PC-9 (cell line): ENCODE results near the gene SHC2. TPM values are rescaled to one million over a fixed set of nuclear protein-coding genes. Genes with fewer than 3 reads are reported as not detected.

ENCODE experiments used
- BruUV-seq: library from RNA; stranded (reverse); fragments of 400-500 nt; replicated peaks from 2 replicates; lab custom pipeline; 2021; lab: Mats Ljungman, UMichigan
- CTCF ChIA-PET: fragments of 300-600 bp; sonication (Branson Sonifier 250); formaldehyde crosslinking; loops from one replicate; lab custom pipeline; 2022; ENCODE audit warnings: antibody characterized with exemption; lab: Charles Lee
- POLR2A ChIA-PET: fragments of 300-600 bp; sonication (Branson Sonifier 250); formaldehyde crosslinking; loops from one replicate; lab custom pipeline; 2022; ENCODE audit warnings: antibody characterized with exemption; ENCODE audit not compliant: unreplicated experiment; lab: Charles Lee
- DNase-seq, 2 experiments: peaks; one replicate each; pipeline versions ENCODE4 v3.0.0 to v3.0.0-alpha.2; 2015 to 2022; ENCODE audit warnings: mixed read lengths in 1 of 2
- H2AFZ ChIP-seq: fragments of 200-600 bp; sonication (generic); 2 replicates; pipeline ENCODE4 v1.8.1; 2017; ENCODE audit warnings: antibody characterized with exemption
- H3F3A ChIP-seq: fragments of 200-600 bp; sonication (generic); 2 replicates; pipeline ENCODE4 v1.8.1; 2017; ENCODE audit warnings: antibody characterized with exemption, mild to moderate bottlenecking, low read depth; ENCODE audit not compliant: insufficient read depth
- H3K27ac ChIP-seq: fragments of 200-600 bp; sonication (generic); 2 replicates; pipeline ENCODE4 v1.6.1; 2016; ENCODE audit warnings: mixed run types
- H3K27me3 ChIP-seq: fragments of 200-600 bp; sonication (generic); 2 replicates; pipeline ENCODE4 v1.6.1; 2016; ENCODE audit warnings: low read depth, mixed run types; ENCODE audit not compliant: insufficient read depth
- H3K36me3 ChIP-seq: fragments of 200-600 bp; sonication (generic); 2 replicates; pipeline ENCODE4 v1.6.1; 2016; ENCODE audit warnings: low read depth, mixed run types
- H3K4me1 ChIP-seq: fragments of 200-600 bp; sonication (generic); replicated peaks from 2 replicates; pipeline ENCODE4 v1.6.1; 2016; ENCODE audit warnings: mixed run types; ENCODE audit not compliant: insufficient read depth
- H3K4me2 ChIP-seq: fragments of 200-600 bp; sonication (generic); 2 replicates; pipeline ENCODE4 v1.6.1; 2017; ENCODE audit warnings: mixed run types
- H3K4me3 ChIP-seq: fragments of 200-600 bp; sonication (generic); 2 replicates; pipeline ENCODE4 v1.6.1; 2016; ENCODE audit warnings: mixed run types
- H3K79me2 ChIP-seq: fragments of 200-600 bp; sonication (generic); 2 replicates; pipeline ENCODE4 v1.6.1; 2017; ENCODE audit warnings: low read depth, mixed run types
- H3K9me2 ChIP-seq: fragments of 200-600 bp; sonication (generic); 2 replicates; pipeline ENCODE4 v1.8.1; 2017; ENCODE audit warnings: mild to moderate bottlenecking; ENCODE audit not compliant: insufficient read depth
- H3K9me3 ChIP-seq: fragments of 200-600 bp; sonication (generic); 2 replicates; pipeline ENCODE4 v1.8.1; 2016; ENCODE audit warnings: low read depth; ENCODE audit not compliant: insufficient read depth
- H4K20me1 ChIP-seq: fragments of 200-600 bp; sonication (generic); 2 replicates; pipeline ENCODE4 v1.8.1; 2017; ENCODE audit not compliant: insufficient read depth
- EZH2 ChIP-seq: fragments of 200-600 bp; sonication (generic); IDR thresholded peaks from 2 replicates; pipeline ENCODE4 v1.8.0; 2017; ENCODE audit warnings: antibody characterized with exemption, low read depth
- intact Hi-C: fragments of 100-400 bp; cut with micrococcal nuclease; formaldehyde crosslinking; loops from one replicate; pipeline ENCODE4 v1.10.0; 2022; ENCODE audit not compliant: unreplicated experiment
- total RNA-seq: library from RNA; stranded (reverse); gene quantifications from 2 replicates; pipeline ENCODE4 v1.2.3, GENCODE V29; 2021
- TF ChIP-seq, protein P1 (sequence below): fragments of 200-600 bp; sonication (generic); conservative IDR thresholded peaks from 2 replicates; pipeline ENCODE4 v1.6.1; 2017; ENCODE audit warnings: mixed run types, antibody characterized with exemption, mild to moderate bottlenecking, moderate library complexity

Gene SHC2
- total RNA-seq, 1 experiment from 2014 or later = 0.70 TPM

DNA sequence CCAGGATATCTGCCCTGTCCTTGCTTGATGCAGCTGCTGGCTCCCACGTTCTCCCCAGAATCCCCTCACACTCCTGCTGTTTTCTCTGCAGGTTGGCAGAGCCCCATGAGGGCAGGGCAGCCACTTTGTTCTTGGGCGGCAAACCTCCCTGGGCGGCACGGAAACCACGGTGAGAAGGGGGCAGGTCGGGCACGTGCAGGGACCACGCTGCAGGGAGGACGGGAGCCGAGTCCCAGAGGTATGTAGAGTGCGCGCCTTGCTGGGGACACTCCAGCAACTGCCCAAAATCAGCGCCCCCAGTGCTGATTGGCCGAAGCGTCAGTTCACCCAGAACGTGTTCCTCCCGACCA, 86.0 kb downstream of the SHC2 start:
- Histone ChIP-seq H3K4me2 (no peak overlapping the region), H3K36me3 (no peaks in the 10 kb centered on the region), H3K4me1 (no peaks in the 10 kb centered on the region), H4K20me1 (no peaks in the 10 kb centered on the region), H3K4me3 (no peak overlapping the region), H3K9me2 (no peaks in the 10 kb centered on the region), H3K9me3 (no peaks in the 10 kb centered on the region), H2AFZ (no peak overlapping the region), H3K79me2 (no peaks in the 10 kb centered on the region), H3K27ac (no peak overlapping the region), H3F3A (no peaks in the 10 kb centered on the region), H3K27me3 (peaks cover 83% of the 10 kb centered on the region)
- no peak for DNase-seq
- TF ChIP-seq EZH2 = no peak
- TF ChIP-seq, protein P1, sequence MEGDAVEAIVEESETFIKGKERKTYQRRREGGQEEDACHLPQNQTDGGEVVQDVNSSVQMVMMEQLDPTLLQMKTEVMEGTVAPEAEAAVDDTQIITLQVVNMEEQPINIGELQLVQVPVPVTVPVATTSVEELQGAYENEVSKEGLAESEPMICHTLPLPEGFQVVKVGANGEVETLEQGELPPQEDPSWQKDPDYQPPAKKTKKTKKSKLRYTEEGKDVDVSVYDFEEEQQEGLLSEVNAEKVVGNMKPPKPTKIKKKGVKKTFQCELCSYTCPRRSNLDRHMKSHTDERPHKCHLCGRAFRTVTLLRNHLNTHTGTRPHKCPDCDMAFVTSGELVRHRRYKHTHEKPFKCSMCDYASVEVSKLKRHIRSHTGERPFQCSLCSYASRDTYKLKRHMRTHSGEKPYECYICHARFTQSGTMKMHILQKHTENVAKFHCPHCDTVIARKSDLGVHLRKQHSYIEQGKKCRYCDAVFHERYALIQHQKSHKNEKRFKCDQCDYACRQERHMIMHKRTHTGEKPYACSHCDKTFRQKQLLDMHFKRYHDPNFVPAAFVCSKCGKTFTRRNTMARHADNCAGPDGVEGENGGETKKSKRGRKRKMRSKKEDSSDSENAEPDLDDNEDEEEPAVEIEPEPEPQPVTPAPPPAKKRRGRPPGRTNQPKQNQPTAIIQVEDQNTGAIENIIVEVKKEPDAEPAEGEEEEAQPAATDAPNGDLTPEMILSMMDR = no peak
- BruUV-seq = no TSS peak
- intact Hi-C loops = no loop called here
- CTCF ChIA-PET = no interaction called here
- POLR2A ChIA-PET = no interaction called here

DNA sequence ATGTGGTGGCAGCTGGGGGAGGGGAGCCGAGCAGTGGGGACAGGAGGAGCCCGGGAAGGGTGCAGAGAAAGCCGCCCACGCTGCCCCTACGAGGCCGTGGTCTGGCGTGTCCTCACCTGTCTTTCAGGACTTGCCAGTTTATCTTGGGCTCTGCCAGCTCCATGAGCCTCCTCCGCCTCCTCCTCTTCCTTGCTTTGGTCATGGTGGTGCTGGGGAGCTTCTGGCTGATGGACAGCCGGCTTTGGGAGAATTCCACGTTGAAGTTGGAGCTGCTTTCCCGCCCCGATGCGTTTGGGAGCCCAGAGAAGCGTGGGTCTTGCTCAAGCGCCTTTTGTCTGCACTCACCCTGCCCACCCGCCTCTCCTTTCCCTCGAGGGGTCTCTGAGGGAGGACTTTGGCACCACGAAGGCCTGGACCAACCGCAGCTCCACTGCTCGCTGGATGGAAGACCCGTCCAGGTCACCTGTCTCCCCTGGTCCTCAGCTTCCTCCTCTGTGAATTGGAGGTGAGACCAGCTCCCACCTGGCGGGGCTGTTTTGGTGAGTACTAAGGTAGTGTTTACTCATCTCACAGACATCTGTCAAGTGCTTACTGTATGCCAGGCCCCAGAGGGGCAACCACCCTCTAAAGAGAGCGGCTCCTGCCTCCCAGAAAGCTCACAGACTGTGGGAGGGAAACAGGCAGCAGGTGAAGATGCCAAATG, 86.5 kb downstream of the SHC2 start:
- DNase-seq = peak in 1 of 2 experiments; percentile 20
- Histone ChIP-seq H3K4me1 (no peaks in the 10 kb centered on the region), H3F3A (no peaks in the 10 kb centered on the region), H3K79me2 (no peaks in the 10 kb centered on the region), H3K4me3 (no peak overlapping the region), H3K9me2 (no peaks in the 10 kb centered on the region), H3K27ac (no peak overlapping the region), H4K20me1 (no peaks in the 10 kb centered on the region), H3K36me3 (no peaks in the 10 kb centered on the region), H3K9me3 (no peaks in the 10 kb centered on the region), H3K27me3 (peaks cover 84% of the 10 kb centered on the region), H2AFZ (no peak overlapping the region), H3K4me2 (no peak overlapping the region)
- POLR2A ChIA-PET = no interaction called here
- BruUV-seq = no TSS peak
- CTCF ChIA-PET = no interaction called here
- TF ChIP-seq, protein P1 = no peak
- no peak for TF ChIP-seq EZH2
- intact Hi-C loops = no loop called here

DNA sequence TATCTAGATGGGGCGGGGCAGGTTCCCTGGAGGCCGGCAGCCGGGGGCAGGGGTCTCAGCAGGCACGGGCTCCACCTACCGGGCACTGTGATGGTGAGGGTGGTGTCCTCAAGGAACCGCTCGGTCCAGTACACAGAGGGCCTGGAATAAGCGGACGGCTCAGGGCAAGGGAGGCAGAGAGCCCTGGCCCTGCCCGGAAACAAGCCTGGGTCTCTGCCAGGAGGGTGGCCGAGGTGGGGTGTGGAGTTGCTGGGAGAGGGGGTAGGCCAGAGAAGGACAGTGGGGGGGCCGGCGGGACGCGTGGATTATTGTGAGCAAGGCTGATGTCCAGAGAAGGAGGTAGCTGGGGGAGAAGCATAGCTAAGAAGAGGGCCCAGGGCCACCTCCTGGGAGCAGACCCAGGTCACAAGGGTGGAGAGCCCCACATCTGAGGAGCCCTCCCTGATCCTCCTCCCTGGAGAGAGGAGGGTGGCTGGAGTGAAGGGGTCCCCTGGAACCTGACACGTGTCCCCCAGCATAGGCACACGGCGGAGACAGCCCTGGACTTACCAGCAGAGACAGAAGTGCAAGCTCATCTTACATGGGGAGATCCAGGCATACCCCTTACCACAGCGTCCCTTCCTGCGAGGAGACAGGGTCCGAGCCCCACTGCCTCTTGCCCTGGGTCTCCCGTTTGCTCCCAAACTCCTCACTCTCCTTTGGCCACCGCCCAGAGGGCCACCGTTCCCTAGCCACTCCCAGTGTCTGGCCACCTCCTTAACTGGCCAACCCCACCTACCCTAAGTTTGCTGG, 87.2 kb downstream of the SHC2 start:
- Histone ChIP-seq H3K4me2 (no peak overlapping the region), H3K79me2 (no peaks in the 10 kb centered on the region), H3K27me3 (peaks cover 85% of the 10 kb centered on the region), H3F3A (no peaks in the 10 kb centered on the region), H2AFZ (no peak overlapping the region), H3K27ac (no peak overlapping the region), H3K4me3 (no peak overlapping the region), H3K36me3 (no peaks in the 10 kb centered on the region), H3K4me1 (no peaks in the 10 kb centered on the region), H3K9me3 (no peaks in the 10 kb centered on the region), H3K9me2 (no peaks in the 10 kb centered on the region), H4K20me1 (no peaks in the 10 kb centered on the region)
- ChIA-PET POLR2A (interaction anchor here (0.6 kb wide), 1 partner anchor 72 kb away, joined by 4 read pairs; no protein-coding TSS in a partner anchor), CTCF (no interaction called here)
- no peak for DNase-seq
- TF ChIP-seq, protein P1 = no peak
- TF ChIP-seq EZH2 = no peak
- intact Hi-C loops = no loop called here
- BruUV-seq = no TSS peak
